ENCODE results near the gene LRBA. TPM values are rescaled to one million over a fixed set of nuclear protein-coding genes. Genes with fewer than 3 reads are reported as not detected.

LRBA gene
- total RNA-seq, 2 donors from 2014 or later, result 55.5 to 77.7 TPM

DNA sequence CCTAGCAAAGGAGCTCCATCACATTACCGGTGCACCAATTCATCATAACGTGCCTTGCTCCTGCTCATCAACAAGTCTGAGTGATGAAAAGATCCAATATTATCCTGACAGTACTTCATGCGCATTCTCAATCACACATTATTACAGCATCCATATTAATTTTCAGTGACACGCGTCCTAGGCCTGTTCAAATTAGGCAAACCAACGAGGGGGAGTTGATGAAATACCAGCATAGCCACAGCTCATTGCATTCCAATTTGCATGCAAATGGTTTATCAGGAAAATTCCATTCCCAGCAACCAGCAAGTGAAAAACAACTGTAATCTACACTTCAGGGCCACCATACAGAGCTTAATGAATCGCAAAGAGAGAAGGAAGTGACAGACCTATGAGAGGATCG, 699.9 kb downstream of the LRBA start:
- TF ChIP-seq, protein P1, sequence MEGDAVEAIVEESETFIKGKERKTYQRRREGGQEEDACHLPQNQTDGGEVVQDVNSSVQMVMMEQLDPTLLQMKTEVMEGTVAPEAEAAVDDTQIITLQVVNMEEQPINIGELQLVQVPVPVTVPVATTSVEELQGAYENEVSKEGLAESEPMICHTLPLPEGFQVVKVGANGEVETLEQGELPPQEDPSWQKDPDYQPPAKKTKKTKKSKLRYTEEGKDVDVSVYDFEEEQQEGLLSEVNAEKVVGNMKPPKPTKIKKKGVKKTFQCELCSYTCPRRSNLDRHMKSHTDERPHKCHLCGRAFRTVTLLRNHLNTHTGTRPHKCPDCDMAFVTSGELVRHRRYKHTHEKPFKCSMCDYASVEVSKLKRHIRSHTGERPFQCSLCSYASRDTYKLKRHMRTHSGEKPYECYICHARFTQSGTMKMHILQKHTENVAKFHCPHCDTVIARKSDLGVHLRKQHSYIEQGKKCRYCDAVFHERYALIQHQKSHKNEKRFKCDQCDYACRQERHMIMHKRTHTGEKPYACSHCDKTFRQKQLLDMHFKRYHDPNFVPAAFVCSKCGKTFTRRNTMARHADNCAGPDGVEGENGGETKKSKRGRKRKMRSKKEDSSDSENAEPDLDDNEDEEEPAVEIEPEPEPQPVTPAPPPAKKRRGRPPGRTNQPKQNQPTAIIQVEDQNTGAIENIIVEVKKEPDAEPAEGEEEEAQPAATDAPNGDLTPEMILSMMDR (IDR thresholded peaks at IDR 0.05), result no peak
- no peaks in the 10 kb centered on the region for H3K9me3 ChIP-seq
- no peaks in the 10 kb centered on the region for H3K4me1 ChIP-seq
- H3K9ac ChIP-seq (ENCODE audit: low read depth in 2 of 2, low read length in 2 of 2), result no peak overlapping the region
- no peak overlapping the region for H3K4me3 ChIP-seq
- intact Hi-C loops (cut with DNase I), result no loop called here
- H3K27me3 ChIP-seq, result no peaks in the 10 kb centered on the region
- no peak overlapping the region for H3K27ac ChIP-seq
- H3K36me3 ChIP-seq, result no peaks in the 10 kb centered on the region
- no peak for DNase-seq

DNA sequence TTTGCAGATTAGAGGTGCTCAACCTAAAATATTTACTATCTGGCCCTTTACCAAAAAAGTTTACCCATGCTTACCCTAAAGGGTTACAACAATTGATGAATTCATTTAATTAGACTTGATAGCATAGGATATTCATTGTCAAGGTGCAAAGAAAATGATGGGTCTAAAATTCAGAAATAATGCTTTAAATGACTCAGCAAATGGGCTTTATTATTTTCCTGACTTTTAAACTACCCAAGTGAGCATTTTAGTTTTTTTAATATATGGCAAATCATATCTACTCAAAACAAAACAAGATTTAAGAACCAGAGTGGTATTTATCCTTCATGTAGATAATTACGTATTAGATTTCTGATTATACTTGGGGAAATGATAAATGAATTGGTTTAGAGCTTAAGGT, 701.1 kb downstream of the LRBA start:
- Histone ChIP-seq H3K27me3 (no peaks in the 10 kb centered on the region), H3K9ac (ENCODE audit: low read depth in 2 of 2, low read length in 2 of 2) (no peak overlapping the region), H3K4me3 (no peak overlapping the region), H3K36me3 (no peaks in the 10 kb centered on the region), H3K27ac (no peak overlapping the region), H3K4me1 (no peaks in the 10 kb centered on the region), H3K9me3 (no peaks in the 10 kb centered on the region)
- intact Hi-C loops (cut with DNase I), result no loop called here
- no peak for DNase-seq
- TF ChIP-seq, protein P1 (IDR thresholded peaks at IDR 0.05), result no peak

DNA sequence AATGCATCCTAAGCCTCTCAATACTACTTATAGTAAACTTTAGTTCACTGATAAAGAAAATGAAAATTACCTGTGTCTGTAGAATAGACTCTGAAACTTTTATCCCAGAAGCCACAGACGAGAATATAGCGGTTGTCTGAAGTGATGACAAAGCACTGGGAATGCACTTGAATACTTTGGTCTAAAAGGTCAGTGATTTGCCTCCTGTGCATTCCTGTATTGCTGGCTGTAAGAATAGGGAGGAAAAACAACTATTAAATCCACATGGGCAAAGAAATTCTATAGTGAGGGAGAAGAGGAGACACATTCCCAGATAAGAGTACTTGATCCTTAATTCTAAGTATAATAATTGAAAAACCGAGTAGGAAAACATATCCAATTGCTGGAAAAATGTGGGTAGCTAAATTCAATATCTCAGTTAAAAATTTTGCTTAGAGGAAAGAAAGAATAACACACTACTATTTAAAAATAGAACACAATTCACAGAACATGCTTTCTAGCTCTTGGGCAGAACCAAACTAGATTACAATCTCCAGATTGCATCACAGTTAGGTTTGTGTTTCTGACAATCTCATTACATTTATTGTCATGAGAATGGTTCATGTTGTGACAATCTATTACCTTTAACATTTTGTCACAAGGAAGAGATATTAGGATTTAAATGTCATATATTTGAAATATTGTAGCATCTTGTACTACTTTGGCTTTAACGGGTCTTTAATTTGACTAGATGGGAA, 704.8 kb downstream of the LRBA start:
- TF ChIP-seq, protein P1 (IDR thresholded peaks at IDR 0.05), result no peak
- intact Hi-C loops (cut with DNase I), result no loop called here
- H3K4me3 ChIP-seq, result no peak overlapping the region
- no peaks in the 10 kb centered on the region for H3K4me1 ChIP-seq
- no peaks in the 10 kb centered on the region for H3K36me3 ChIP-seq
- no peaks in the 10 kb centered on the region for H3K27me3 ChIP-seq
- no peak for DNase-seq
- H3K9me3 ChIP-seq, result no peaks in the 10 kb centered on the region
- H3K9ac ChIP-seq (ENCODE audit: low read depth in 2 of 2, low read length in 2 of 2), result no peak overlapping the region
- H3K27ac ChIP-seq, result no peak overlapping the region

DNA sequence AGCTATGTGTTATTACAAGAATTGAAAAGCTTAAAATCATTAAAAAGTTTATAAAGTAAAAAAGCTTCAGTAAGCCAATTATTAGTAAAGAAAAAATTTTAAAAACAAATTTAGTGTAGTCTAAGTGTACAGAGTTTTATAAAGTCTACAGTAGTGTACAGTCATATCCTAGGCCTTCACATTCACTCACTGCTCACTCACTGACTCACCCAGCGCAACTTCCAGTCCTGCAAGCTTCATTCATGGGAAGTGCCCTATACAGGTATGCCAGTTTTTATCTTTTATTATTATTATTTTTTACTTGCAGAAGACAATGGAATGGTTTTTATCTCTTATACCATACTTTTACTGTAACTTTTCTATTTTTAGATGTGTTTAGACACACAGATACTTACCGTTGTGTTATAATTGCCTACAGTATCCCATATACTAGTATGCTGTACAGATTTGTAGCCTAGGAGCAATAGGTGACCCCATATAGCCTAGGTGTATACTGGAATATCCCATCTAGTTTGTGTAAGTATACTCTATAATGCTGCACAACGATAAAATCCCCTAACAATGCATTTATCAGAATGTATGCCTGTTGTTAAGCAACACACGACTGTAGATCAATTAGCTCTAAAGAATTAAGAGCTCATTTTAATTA, 706.1 kb downstream of the LRBA start:
- intact Hi-C loops (cut with DNase I), result loop anchor here (10.0 kb wide), 1 partner anchor 266 kb away; no protein-coding TSS in a partner anchor

DNA sequence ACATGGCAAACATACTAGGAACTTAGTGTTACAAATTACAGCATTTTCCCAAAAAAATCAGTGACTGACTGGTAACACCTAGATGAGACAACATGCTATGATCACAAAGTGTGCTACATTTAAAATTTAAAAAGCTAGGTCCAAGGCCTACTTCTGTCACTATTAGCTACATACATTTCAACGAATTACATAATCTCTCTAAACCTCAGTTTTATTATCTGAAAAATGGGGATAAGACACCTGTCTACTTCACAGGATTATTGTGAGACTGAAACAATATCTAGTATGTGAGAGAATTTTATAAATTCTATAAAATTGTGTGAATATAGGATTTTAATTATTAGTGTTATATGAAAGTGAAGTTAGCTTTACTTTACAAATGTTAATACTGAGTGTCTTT, 708.4 kb downstream of the LRBA start:
- Histone ChIP-seq H3K27ac (no peak overlapping the region), H3K4me3 (no peak overlapping the region), H3K9ac (ENCODE audit: low read depth in 2 of 2, low read length in 2 of 2) (no peak overlapping the region), H3K9me3 (no peaks in the 10 kb centered on the region), H3K36me3 (no peaks in the 10 kb centered on the region), H3K27me3 (no peaks in the 10 kb centered on the region), H3K4me1 (no peaks in the 10 kb centered on the region)
- TF ChIP-seq, protein P1 (IDR thresholded peaks at IDR 0.05), result no peak
- DNase-seq, result no peak
- intact Hi-C loops (cut with DNase I), result loop anchor here (10.0 kb wide), 1 partner anchor 268 kb away; no protein-coding TSS in a partner anchor

More for the DNA sequence above, 706.1 kb downstream of the LRBA start:
- H3K27me3 ChIP-seq, result no peaks in the 10 kb centered on the region
- no peaks in the 10 kb centered on the region for H3K4me1 ChIP-seq
- no peaks in the 10 kb centered on the region for H3K36me3 ChIP-seq
- H3K4me3 ChIP-seq, result no peak overlapping the region
- DNase-seq, result no peak
- no peak overlapping the region for H3K9ac ChIP-seq (ENCODE audit: low read depth in 2 of 2, low read length in 2 of 2)
- H3K9me3 ChIP-seq, result no peaks in the 10 kb centered on the region
- H3K27ac ChIP-seq, result no peak overlapping the region
- TF ChIP-seq, protein P1 (IDR thresholded peaks at IDR 0.05), result no peak

Measured in colonic mucosa (tissue), 4 donors.